Liver (tissue), 3 donors: ENCODE data around the gene BNC2.

ENCODE experiments used
- GABPA ChIP-seq, 2 donors: IDR thresholded peaks in 1 of 2; conservative IDR thresholded peaks in 1 of 2; 2 replicates each; pipeline ENCODE4 v1.6.1; 2016; ENCODE audit warnings: antibody characterized with exemption in 2 of 2, mild to moderate bottlenecking in 1 of 2, moderate library complexity in 1 of 2
- HNF4A ChIP-seq, 2 donors: conservative IDR thresholded peaks; 2 replicates each; pipeline ENCODE4 v1.6.1; 2016; ENCODE audit warnings: antibody characterized with exemption in 2 of 2, mild to moderate bottlenecking in 2 of 2
- RAD21 ChIP-seq, 2 donors: IDR thresholded peaks; 2 replicates each; pipeline ENCODE4 v1.6.1; 2016; ENCODE audit warnings: antibody characterized with exemption in 2 of 2, mild to moderate bottlenecking in 2 of 2
- RXRA ChIP-seq, 2 donors: IDR thresholded peaks; 2 replicates each; pipeline ENCODE4 v1.6.1; 2017 to 2018; ENCODE audit warnings: antibody characterized with exemption in 2 of 2, mild to moderate bottlenecking in 1 of 2
- TAF1 ChIP-seq: conservative IDR thresholded peaks from 2 replicates; pipeline ENCODE4 v1.6.1; 2016; ENCODE audit warnings: antibody characterized with exemption, mild to moderate bottlenecking
- YY1 ChIP-seq: IDR thresholded peaks from 2 replicates; pipeline ENCODE4 v1.6.1; 2016; ENCODE audit warnings: antibody characterized with exemption, mild to moderate bottlenecking
- TF ChIP-seq, protein P1 (sequence below): IDR thresholded peaks from 2 replicates; pipeline ENCODE4 v1.6.1; 2016; ENCODE audit warnings: antibody characterized with exemption
- TF ChIP-seq, protein P2 (sequence below): fragments of 150-350 bp; IDR thresholded peaks from 2 replicates; pipeline ENCODE4 v1.5.1; 2017; ENCODE audit warnings: improper control_type of control experiment, low read depth, low read length; ENCODE audit not compliant: missing input control
- TF ChIP-seq, protein P3 (sequence below): IDR thresholded peaks from 2 replicates; pipeline ENCODE4 v1.6.1; 2016; ENCODE audit warnings: antibody characterized with exemption
- TF ChIP-seq, protein P4 (sequence below): IDR thresholded peaks from 2 replicates; pipeline ENCODE4 v1.6.1; 2016; ENCODE audit warnings: antibody characterized with exemption, mild to moderate bottlenecking
- donor health status: healthy.
- donor health status: healthy.

DNA sequence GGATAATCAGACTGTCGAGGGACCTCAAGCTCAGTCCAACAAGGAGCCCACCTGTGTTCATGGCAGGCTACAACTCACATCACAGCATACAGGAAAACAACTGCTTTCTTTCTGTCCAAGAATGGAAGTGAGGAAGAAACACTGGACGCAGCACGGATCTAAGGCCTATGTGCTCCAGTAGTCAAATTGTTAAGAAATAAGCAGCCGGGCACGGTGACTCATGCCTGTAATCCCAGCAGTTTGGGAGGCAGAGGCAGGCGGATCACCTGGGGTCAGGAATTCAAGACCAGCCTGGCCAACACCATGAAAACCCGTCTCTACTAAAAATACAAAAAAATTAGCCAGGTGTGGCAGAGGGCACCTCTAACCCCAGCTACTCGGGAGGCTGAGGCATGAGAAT, 427.8 kb downstream of the BNC2 start:
- TF ChIP-seq GABPA (IDR thresholded peaks at IDR 0.05 in 1 of 2, conservative IDR thresholded peaks at IDR 0.05 in 1 of 2), result no peak
- TF ChIP-seq, protein P1, sequence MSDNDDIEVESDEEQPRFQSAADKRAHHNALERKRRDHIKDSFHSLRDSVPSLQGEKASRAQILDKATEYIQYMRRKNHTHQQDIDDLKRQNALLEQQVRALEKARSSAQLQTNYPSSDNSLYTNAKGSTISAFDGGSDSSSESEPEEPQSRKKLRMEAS, result no peak
- TF ChIP-seq, protein P2, sequence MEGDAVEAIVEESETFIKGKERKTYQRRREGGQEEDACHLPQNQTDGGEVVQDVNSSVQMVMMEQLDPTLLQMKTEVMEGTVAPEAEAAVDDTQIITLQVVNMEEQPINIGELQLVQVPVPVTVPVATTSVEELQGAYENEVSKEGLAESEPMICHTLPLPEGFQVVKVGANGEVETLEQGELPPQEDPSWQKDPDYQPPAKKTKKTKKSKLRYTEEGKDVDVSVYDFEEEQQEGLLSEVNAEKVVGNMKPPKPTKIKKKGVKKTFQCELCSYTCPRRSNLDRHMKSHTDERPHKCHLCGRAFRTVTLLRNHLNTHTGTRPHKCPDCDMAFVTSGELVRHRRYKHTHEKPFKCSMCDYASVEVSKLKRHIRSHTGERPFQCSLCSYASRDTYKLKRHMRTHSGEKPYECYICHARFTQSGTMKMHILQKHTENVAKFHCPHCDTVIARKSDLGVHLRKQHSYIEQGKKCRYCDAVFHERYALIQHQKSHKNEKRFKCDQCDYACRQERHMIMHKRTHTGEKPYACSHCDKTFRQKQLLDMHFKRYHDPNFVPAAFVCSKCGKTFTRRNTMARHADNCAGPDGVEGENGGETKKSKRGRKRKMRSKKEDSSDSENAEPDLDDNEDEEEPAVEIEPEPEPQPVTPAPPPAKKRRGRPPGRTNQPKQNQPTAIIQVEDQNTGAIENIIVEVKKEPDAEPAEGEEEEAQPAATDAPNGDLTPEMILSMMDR, result no peak
- TF ChIP-seq, protein P3, sequence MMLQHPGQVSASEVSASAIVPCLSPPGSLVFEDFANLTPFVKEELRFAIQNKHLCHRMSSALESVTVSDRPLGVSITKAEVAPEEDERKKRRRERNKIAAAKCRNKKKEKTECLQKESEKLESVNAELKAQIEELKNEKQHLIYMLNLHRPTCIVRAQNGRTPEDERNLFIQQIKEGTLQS, result no peak
- TF ChIP-seq, protein P4, sequence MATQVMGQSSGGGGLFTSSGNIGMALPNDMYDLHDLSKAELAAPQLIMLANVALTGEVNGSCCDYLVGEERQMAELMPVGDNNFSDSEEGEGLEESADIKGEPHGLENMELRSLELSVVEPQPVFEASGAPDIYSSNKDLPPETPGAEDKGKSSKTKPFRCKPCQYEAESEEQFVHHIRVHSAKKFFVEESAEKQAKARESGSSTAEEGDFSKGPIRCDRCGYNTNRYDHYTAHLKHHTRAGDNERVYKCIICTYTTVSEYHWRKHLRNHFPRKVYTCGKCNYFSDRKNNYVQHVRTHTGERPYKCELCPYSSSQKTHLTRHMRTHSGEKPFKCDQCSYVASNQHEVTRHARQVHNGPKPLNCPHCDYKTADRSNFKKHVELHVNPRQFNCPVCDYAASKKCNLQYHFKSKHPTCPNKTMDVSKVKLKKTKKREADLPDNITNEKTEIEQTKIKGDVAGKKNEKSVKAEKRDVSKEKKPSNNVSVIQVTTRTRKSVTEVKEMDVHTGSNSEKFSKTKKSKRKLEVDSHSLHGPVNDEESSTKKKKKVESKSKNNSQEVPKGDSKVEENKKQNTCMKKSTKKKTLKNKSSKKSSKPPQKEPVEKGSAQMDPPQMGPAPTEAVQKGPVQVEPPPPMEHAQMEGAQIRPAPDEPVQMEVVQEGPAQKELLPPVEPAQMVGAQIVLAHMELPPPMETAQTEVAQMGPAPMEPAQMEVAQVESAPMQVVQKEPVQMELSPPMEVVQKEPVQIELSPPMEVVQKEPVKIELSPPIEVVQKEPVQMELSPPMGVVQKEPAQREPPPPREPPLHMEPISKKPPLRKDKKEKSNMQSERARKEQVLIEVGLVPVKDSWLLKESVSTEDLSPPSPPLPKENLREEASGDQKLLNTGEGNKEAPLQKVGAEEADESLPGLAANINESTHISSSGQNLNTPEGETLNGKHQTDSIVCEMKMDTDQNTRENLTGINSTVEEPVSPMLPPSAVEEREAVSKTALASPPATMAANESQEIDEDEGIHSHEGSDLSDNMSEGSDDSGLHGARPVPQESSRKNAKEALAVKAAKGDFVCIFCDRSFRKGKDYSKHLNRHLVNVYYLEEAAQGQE, result no peak
- no peak for TF ChIP-seq TAF1
- TF ChIP-seq RAD21 (IDR thresholded peaks at IDR 0.05), result no peak
- TF ChIP-seq HNF4A (conservative IDR thresholded peaks at IDR 0.05), result no peak
- TF ChIP-seq RXRA (IDR thresholded peaks at IDR 0.05), result no peak
- TF ChIP-seq YY1, result no peak
